ENCODE measurements around the gene RBBP8NL. TPM values are rescaled to one million over a fixed set of nuclear protein-coding genes. Genes with fewer than 3 reads are reported as not detected.

RBBP8NL gene
- total RNA-seq, 1 donor from 2014 or later = 0.40 TPM

DNA sequence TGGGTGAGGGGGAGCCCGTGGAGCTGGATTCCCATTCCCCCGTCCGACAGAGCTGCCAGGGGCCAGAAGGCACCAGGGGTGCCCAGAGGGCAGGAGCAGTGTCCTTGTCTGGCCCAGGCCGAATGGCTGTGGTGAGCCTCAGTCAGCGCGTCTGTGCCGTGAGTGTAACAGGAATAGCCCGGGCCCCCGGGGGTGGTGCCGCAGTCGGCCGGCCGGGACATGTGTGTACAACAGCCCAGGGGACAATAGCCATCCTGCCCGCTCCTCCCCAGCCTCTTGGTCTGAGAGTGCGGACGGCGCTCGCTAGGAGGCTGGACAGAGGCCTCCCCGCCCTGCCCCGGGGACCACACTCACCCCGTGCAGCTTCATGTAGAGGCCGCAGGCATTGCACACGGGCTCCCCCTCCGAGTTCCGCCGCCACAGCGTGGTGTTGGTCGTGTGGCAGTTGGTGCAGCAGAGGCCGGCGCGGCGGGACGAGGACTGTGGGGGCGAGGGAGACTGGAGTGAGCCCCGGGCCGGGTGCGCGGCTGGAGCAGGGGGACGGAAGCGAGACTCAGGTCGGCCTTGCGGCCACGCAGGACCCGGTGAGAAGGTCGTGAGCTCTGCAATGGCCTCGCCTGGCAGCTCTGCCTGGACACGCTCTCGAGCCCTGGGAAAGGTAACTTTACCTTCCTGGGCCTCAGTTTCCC, 38.9 kb upstream of the RBBP8NL start:
- TF ChIP-seq, protein P1, sequence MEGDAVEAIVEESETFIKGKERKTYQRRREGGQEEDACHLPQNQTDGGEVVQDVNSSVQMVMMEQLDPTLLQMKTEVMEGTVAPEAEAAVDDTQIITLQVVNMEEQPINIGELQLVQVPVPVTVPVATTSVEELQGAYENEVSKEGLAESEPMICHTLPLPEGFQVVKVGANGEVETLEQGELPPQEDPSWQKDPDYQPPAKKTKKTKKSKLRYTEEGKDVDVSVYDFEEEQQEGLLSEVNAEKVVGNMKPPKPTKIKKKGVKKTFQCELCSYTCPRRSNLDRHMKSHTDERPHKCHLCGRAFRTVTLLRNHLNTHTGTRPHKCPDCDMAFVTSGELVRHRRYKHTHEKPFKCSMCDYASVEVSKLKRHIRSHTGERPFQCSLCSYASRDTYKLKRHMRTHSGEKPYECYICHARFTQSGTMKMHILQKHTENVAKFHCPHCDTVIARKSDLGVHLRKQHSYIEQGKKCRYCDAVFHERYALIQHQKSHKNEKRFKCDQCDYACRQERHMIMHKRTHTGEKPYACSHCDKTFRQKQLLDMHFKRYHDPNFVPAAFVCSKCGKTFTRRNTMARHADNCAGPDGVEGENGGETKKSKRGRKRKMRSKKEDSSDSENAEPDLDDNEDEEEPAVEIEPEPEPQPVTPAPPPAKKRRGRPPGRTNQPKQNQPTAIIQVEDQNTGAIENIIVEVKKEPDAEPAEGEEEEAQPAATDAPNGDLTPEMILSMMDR (conservative IDR thresholded peaks at IDR 0.05; ENCODE audit: low read depth, low read length) = no peak
- no peak for DNase-seq (ENCODE audit: low read depth)
- no peak overlapping the region for H3K4me3 ChIP-seq (ENCODE audit: low read depth, low read length)

DNA sequence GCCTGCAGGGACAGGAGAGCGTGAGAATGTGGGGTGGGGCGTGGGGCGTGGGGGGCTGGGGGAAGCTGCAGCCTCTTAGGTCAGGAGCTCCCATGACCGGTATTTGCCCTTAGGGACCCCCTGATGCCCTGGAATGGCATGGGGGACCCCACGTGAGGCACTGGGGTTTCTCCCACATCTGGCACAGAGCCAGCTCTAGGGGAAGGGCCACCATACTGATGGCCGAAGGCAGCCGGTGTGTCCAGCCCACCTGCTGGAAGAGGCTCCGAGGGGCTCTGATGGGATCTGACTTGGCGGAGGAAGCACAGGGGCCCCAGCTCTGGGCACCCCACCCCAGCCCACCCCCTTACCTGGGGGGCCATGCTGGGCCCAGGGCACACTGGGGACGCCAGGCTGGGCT, 37.7 kb upstream of the RBBP8NL start:
- H3K4me3 ChIP-seq (ENCODE audit: low read depth, low read length) = no peak overlapping the region
- TF ChIP-seq, protein P1 (conservative IDR thresholded peaks at IDR 0.05; ENCODE audit: low read depth, low read length) = no peak
- DNase-seq (ENCODE audit: low read depth) = no peak

DNA sequence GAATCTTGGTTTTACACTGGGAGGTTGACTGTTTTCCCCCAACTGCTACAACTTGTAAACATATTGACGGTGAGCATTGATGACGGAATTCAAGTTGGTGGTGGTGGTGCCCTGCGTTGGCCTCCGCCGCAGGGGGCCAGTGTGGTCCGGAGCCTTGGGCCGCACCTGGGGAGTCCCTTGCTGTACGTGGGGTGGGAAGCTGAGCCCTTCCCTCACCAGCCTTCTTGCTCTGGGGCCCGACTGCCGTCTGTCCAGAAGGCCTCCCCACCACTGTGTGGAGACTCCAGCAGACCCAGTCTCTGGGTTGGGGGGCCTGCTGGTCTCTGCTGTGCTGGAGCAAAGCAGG, 37.1 kb upstream of the RBBP8NL start:
- DNase-seq (ENCODE audit: low read depth) = no peak
- H3K4me3 ChIP-seq (ENCODE audit: low read depth, low read length) = no peak overlapping the region
- TF ChIP-seq, protein P1 (conservative IDR thresholded peaks at IDR 0.05; ENCODE audit: low read depth, low read length) = no peak

DNA sequence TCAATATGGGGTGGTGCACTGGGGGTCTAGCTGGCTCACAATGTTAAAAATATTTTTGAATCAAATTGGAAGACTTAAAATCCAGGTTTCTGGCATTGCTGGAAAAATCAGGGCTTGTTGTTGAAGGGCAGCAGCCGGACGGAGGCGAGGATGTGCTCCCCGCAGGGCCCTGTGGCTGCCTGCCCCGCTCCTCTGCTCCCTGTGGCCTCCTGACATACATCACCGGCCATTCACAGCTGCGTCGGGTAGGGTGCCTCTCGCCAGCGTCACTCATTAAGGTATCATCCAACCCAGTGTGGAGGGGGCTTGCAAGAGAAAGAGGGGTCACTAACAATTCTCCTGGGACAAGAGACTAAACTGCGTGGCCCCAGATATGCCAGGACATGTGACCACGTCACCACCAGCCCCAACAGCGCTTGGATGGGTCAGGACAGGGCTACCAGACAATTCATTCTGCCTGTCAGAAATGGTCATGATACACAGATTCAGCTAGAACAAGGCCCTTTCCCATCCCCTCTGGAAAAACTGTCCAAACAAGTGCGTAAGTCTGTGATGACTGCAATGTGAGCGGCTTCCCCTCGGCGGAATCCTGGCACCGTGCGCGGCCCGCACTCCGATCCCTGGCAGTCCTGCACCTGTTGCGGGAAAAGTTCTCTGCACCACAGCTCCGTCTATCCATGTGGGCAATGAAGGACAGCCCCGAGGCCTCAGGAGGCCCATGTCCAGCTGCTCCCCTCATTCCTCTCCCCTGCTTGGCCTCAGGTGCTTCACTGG, 36.5 kb upstream of the RBBP8NL start:
- no peak overlapping the region for H3K4me3 ChIP-seq (ENCODE audit: low read depth, low read length)
- no peak for DNase-seq (ENCODE audit: low read depth)

DNA sequence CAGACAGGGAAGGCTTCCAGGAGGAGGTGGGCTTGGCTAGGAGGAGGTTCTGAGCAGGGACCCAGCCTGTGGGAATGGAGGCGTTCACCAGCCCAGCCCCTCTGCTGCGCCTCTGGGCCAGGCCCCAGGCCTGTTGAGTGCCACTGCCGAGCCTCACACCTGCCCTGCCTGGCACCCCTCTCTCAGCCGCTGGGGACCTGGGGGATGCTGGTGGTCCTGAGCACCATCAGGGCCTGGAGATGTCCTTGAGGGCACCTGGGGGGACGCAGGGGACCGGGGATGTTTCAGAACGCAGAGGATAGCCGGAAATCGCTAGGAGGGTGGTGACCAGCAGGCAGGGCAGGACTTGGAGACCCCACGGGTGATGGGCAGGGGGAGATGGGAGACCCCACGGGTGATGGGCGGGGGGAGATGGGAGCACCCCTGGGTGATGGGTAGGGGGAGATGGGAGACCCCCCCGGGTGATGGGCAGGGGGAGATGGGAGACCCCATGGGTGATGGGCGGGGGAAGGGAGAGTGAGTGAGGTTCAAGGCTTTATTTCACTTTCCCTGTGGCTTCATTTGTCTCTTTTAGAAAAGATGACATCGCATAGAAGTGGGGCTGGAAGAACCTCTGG, 35.7 kb upstream of the RBBP8NL start:
- H3K4me3 ChIP-seq (ENCODE audit: low read depth, low read length) = no peak overlapping the region
- TF ChIP-seq, protein P1 (conservative IDR thresholded peaks at IDR 0.05; ENCODE audit: low read depth, low read length) = no peak
- no peak for DNase-seq (ENCODE audit: low read depth)

More for the DNA sequence above, 36.5 kb upstream of the RBBP8NL start:
- TF ChIP-seq, protein P1 (conservative IDR thresholded peaks at IDR 0.05; ENCODE audit: low read depth, low read length) = no peak

DNA sequence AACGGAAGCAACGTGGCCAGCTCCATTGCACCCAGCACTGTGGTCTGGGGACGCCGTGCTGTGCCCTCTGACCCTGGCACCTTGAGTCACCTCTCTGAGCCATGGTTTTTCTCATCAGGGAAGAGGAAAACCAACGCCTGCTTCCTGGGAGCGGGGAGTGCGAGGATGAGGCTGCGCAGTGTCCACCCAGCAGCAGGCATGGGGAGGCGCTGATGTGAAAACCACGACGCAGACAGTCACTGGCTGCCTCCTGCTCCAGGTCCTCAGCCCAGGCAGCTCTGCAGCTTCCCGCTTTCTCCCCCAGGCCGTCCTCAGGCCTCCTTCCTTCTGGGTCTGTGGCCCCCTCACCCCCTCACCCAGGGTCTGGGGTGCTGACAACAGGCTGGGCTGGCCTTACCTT, 34.5 kb upstream of the RBBP8NL start:
- no peak overlapping the region for H3K4me3 ChIP-seq (ENCODE audit: low read depth, low read length)
- no peak for DNase-seq (ENCODE audit: low read depth)

More for the DNA sequence above, 34.5 kb upstream of the RBBP8NL start:
- TF ChIP-seq, protein P1 (conservative IDR thresholded peaks at IDR 0.05; ENCODE audit: low read depth, low read length) = no peak

All from epithelial cell of proximal tubule (primary cell).